ENCODE results near the gene APOC3. TPM values are rescaled to one million over a fixed set of nuclear protein-coding genes. Genes with fewer than 3 reads are reported as not detected.
"Not testable (repeated sequence)": the region's sequence is repeated elsewhere in the genome, so short reads cannot be mapped to it uniquely, and the experiment has no call there.

Gene APOC3
- total and polyA plus RNA-seq, 9 of the 15 experiments (the other 6 are each of a cell fraction or from before 2014, with no cell fraction given): 1.1 TPM; not detected in 8

DNA sequence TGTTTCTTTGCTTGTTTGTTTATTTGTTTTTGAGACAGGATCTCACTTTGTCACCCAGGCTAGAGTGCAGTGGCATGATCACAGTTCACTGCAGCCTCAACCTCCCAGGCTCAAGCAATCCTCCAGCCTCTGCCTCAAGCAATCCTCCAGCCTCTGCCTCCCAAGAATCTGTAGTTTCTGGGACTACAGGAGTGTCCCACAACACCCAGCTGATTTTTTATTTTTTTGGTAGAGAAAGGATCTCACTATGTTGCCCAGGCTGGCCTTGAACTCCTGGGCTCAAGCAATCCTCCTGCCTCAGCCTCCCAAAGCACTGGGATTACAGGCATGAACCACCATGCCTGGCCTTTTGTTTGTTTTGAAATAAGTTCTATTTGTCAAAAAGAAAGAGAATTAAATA is 28.0 kb upstream of the APOC3 start:
- H3K36me3 ChIP-seq (ENCODE audit: control insufficient read depth, insufficient read depth, low read length); H3K27me3 ChIP-seq (ENCODE audit: control insufficient read depth in 2 of 2, insufficient read depth in 2 of 2, low read length in 2 of 2); H3K4me1 ChIP-seq (replicated peaks in 1 of 2; ENCODE audit: control insufficient read depth in 2 of 2, insufficient read depth in 2 of 2, low read length in 2 of 2); in situ Hi-C loops (cut with MboI); DNase-seq (ENCODE audit: extremely low read depth in 1 of 4, low spot score in 3 of 4); intact Hi-C loops (cut with micrococcal nuclease); POLR2A ChIA-PET; ATAC-seq; FAIRE-seq; H3K4me2 ChIP-seq (ENCODE audit: insufficient read depth, low read length); H3K27ac ChIP-seq (ENCODE audit: extremely low read depth, low read depth, low read length); CTCF ChIA-PET (ENCODE audit: low intra/inter-chr PET ratio); BruUV-seq (replicated peaks); H3K9me3 ChIP-seq (replicated peaks; ENCODE audit: control insufficient read depth, insufficient read depth, low read depth, low read length); H3K4me3 ChIP-seq; H2AFZ ChIP-seq (ENCODE audit: low read depth, low read length); H3K9me1 ChIP-seq (ENCODE audit: control insufficient read depth, insufficient read depth, low read length); H4K20me1 ChIP-seq (replicated peaks; ENCODE audit: control insufficient read depth, insufficient read depth, low read length); H3K9ac ChIP-seq (ENCODE audit: insufficient read depth in 1 of 2, low read depth in 2 of 2, low read length in 2 of 2); H3K79me2 ChIP-seq (ENCODE audit: control insufficient read depth, insufficient read depth, low read length): not testable (repeated sequence)
- TF ChIP-seq ZNF121 (CRISPR knock-in tag; conservative IDR thresholded peaks at IDR 0.05): peak; percentile 55

DNA sequence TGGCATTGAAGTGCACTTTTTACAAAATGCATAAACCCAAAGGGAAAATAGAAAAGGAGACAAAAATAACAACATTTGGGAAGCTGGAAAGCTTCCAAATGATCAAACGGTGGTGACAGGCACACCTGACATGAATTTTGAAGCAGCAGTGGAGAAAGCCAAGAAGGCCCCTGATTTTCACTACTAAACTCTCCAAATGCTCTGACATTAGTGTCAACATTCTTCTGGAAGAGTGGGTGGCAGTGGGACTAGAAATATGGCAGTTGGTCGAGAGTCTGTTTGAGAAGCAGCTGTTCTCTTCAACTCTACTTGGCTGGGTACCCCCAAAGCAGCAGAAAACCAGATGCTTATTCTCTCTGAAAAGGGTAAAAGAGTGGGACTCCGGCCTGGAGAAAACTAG is 25.7 kb upstream of the APOC3 start:
- Histone ChIP-seq H3K36me3 (ENCODE audit: control insufficient read depth, insufficient read depth, low read length) (no peaks in the 10 kb centered on the region), H3K27ac (ENCODE audit: extremely low read depth, low read depth, low read length) (no peak overlapping the region), H3K9ac (ENCODE audit: insufficient read depth in 1 of 2, low read depth in 2 of 2, low read length in 2 of 2) (no peak overlapping the region), H3K4me1 (replicated peaks in 1 of 2; ENCODE audit: control insufficient read depth in 2 of 2, insufficient read depth in 2 of 2, low read length in 2 of 2) (no peaks in the 10 kb centered on the region), H3K9me1 (ENCODE audit: control insufficient read depth, insufficient read depth, low read length) (no peaks in the 10 kb centered on the region), H3K4me3 (no peak overlapping the region), H3K9me3 (replicated peaks; ENCODE audit: control insufficient read depth, insufficient read depth, low read depth, low read length) (no peaks in the 10 kb centered on the region), H3K4me2 (ENCODE audit: insufficient read depth, low read length) (no peak overlapping the region), H4K20me1 (replicated peaks; ENCODE audit: control insufficient read depth, insufficient read depth, low read length) (no peaks in the 10 kb centered on the region; the same call in 1 of the 2 replicates), H3K79me2 (ENCODE audit: control insufficient read depth, insufficient read depth, low read length) (no peaks in the 10 kb centered on the region), H3K27me3 (ENCODE audit: control insufficient read depth in 2 of 2, insufficient read depth in 2 of 2, low read length in 2 of 2) (peaks cover 4 to 14% of the 10 kb centered on the region in 2 experiments; a peak in 3 of 5 replicates), H2AFZ (ENCODE audit: low read depth, low read length) (no peak overlapping the region)
- ChIA-PET CTCF (ENCODE audit: low intra/inter-chr PET ratio) (no interaction called here), POLR2A (no interaction called here)
- intact Hi-C loops (cut with micrococcal nuclease): no loop called here
- FAIRE-seq: no peak
- in situ Hi-C loops (cut with MboI): no loop called here
- no peak for ATAC-seq
- no TSS peak for BruUV-seq (replicated peaks)
- no peak for TF ChIP-seq KAT8 (IDR thresholded peaks at IDR 0.05; ENCODE audit: low read depth)
- TF ChIP-seq ZEB2 (IDR thresholded peaks at IDR 0.05): no peak
- no peak for TF ChIP-seq TAL1 (IDR thresholded peaks at IDR 0.05)
- TF ChIP-seq, protein P1, sequence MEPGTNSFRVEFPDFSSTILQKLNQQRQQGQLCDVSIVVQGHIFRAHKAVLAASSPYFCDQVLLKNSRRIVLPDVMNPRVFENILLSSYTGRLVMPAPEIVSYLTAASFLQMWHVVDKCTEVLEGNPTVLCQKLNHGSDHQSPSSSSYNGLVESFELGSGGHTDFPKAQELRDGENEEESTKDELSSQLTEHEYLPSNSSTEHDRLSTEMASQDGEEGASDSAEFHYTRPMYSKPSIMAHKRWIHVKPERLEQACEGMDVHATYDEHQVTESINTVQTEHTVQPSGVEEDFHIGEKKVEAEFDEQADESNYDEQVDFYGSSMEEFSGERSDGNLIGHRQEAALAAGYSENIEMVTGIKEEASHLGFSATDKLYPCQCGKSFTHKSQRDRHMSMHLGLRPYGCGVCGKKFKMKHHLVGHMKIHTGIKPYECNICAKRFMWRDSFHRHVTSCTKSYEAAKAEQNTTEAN (CRISPR knock-in tag; IDR thresholded peaks at IDR 0.05): no peak
- TF ChIP-seq, protein P2, sequence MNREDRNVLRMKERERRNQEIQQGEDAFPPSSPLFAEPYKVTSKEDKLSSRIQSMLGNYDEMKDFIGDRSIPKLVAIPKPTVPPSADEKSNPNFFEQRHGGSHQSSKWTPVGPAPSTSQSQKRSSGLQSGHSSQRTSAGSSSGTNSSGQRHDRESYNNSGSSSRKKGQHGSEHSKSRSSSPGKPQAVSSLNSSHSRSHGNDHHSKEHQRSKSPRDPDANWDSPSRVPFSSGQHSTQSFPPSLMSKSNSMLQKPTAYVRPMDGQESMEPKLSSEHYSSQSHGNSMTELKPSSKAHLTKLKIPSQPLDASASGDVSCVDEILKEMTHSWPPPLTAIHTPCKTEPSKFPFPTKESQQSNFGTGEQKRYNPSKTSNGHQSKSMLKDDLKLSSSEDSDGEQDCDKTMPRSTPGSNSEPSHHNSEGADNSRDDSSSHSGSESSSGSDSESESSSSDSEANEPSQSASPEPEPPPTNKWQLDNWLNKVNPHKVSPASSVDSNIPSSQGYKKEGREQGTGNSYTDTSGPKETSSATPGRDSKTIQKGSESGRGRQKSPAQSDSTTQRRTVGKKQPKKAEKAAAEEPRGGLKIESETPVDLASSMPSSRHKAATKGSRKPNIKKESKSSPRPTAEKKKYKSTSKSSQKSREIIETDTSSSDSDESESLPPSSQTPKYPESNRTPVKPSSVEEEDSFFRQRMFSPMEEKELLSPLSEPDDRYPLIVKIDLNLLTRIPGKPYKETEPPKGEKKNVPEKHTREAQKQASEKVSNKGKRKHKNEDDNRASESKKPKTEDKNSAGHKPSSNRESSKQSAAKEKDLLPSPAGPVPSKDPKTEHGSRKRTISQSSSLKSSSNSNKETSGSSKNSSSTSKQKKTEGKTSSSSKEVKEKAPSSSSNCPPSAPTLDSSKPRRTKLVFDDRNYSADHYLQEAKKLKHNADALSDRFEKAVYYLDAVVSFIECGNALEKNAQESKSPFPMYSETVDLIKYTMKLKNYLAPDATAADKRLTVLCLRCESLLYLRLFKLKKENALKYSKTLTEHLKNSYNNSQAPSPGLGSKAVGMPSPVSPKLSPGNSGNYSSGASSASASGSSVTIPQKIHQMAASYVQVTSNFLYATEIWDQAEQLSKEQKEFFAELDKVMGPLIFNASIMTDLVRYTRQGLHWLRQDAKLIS (CRISPR knock-in tag; IDR thresholded peaks at IDR 0.05): no peak
- TF ChIP-seq ZKSCAN1 (IDR thresholded peaks at IDR 0.05; ENCODE audit: low read depth, low read length): no peak
- no peak for DNase-seq (ENCODE audit: extremely low read depth in 1 of 4, low spot score in 3 of 4)
- 4% methylated on average over 3 of the region's 3 CpGs for whole genome bisulfite sequencing (ENCODE audit: insufficient coverage, low coverage, missing lambda C conversion rate)

Measured in K562 (cell line).